Type B pancreatic cell (in vitro differentiated cells): ENCODE measurements around the gene KRTAP10-3. TPM values are rescaled to one million over a fixed set of nuclear protein-coding genes. Genes with fewer than 3 reads are reported as not detected.

Experiments
- DNase-seq: peaks from one replicate; pipeline ENCODE4 v3.0.0; 2021; ENCODE audit warnings: mixed read lengths; ENCODE audit not compliant: unreplicated experiment; ENCODE audit errors: extremely low spot score
- H3K27ac Mint-ChIP-seq: 2 replicates; pipeline ENCODE4 v1.8.0; 2021; ENCODE audit warnings: mild to moderate bottlenecking, mixed read lengths
- H3K27me3 Mint-ChIP-seq: 2 replicates; pipeline ENCODE4 v1.8.0; 2021; ENCODE audit warnings: mixed read lengths
- H3K36me3 Mint-ChIP-seq: 2 replicates; pipeline ENCODE4 v1.8.0; 2021; ENCODE audit warnings: mixed read lengths
- H3K4me1 Mint-ChIP-seq: one replicate; pipeline ENCODE4 v1.8.0; 2021; ENCODE audit warnings: mixed read lengths; ENCODE audit not compliant: unreplicated experiment
- H3K4me3 Mint-ChIP-seq: 2 replicates; pipeline ENCODE4 v1.8.0; 2021; ENCODE audit warnings: mild to moderate bottlenecking, mixed read lengths
- H3K9me3 Mint-ChIP-seq: 2 replicates; pipeline ENCODE4 v1.8.0; 2021; ENCODE audit warnings: mixed read lengths
- total RNA-seq: library from RNA; stranded (reverse); gene quantifications from 2 replicates; pipeline ENCODE4 v1.2.1, GENCODE V29; 2021; ENCODE audit warnings: low replicate concordance
- TF ChIP-seq, protein P1 (sequence below): fragments of 200-600 bp; sonication (generic); conservative IDR thresholded peaks from 2 replicates; pipeline ENCODE4 v1.5.0; 2021; ENCODE audit warnings: antibody characterized with exemption, mild to moderate bottlenecking

The KRTAP10-3 gene
- total RNA-seq, 1 donor from 2014 or later, result not detected

DNA sequence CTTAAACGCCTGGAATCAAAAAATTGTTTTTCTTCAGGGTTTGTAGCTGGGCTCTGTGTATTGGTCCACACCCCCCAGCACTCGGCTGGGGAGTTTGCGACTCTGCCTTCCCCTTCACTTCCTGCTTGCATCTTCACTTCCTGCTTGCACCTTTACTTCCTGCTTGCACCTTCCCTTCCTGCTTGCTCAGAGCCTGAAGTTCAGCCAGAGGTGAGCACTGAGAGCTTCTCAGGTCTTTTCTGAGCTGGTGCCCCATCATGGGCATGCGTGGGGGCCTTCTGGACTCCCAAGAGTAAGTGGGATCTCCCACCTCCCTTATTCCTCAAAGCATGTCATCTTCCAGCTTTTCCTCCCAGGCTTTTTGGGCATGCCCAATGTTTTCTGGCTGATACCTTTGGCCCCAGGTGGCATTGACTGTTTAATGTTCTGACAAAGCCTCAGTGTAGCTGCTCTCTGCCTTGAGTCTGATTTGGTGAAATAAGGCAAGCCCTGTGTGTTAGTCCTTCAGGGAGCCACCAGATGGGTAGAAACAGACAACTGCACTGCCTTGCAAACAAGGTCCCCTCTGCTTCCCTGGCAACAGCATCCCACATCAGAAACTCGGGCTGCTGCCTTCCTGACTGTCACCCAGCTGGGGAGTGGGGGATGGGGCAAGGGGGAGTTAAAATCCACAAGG, 10.8 kb downstream of the KRTAP10-3 start:
- peaks cover 6% of the 10 kb centered on the region for H3K36me3 Mint-ChIP-seq
- TF ChIP-seq, protein P1, sequence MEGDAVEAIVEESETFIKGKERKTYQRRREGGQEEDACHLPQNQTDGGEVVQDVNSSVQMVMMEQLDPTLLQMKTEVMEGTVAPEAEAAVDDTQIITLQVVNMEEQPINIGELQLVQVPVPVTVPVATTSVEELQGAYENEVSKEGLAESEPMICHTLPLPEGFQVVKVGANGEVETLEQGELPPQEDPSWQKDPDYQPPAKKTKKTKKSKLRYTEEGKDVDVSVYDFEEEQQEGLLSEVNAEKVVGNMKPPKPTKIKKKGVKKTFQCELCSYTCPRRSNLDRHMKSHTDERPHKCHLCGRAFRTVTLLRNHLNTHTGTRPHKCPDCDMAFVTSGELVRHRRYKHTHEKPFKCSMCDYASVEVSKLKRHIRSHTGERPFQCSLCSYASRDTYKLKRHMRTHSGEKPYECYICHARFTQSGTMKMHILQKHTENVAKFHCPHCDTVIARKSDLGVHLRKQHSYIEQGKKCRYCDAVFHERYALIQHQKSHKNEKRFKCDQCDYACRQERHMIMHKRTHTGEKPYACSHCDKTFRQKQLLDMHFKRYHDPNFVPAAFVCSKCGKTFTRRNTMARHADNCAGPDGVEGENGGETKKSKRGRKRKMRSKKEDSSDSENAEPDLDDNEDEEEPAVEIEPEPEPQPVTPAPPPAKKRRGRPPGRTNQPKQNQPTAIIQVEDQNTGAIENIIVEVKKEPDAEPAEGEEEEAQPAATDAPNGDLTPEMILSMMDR, result no peak
- peaks cover 20% of the 10 kb centered on the region for H3K4me1 Mint-ChIP-seq
- H3K27ac Mint-ChIP-seq, result peak overlapping the region; percentile 71
- DNase-seq, result no peak
- no peaks in the 10 kb centered on the region for H3K27me3 Mint-ChIP-seq
- no peak overlapping the region for H3K4me3 Mint-ChIP-seq
- H3K9me3 Mint-ChIP-seq, result peaks cover 9% of the 10 kb centered on the region

DNA sequence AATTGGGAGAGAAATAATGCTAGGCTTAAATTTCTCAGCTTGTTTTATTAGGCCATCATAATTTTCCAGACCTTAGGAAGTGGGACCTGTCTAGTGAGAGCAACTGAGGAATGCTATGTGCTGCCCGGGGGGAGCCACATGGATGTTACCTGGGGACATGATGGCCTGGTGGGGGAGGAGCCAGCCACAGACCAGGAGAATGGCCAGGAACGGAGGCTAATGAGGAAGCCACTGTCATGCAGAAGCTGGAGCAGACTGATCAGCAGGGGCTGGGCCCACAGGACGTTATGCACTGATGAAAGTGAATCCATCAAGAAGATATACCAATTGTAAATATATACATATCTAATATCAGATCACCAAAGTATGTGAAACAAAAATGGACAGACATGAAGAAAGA, 14.0 kb downstream of the KRTAP10-3 start:
- DNase-seq, result no peak
- no peak overlapping the region for H3K27ac Mint-ChIP-seq
- H3K27me3 Mint-ChIP-seq, result no peaks in the 10 kb centered on the region
- H3K4me1 Mint-ChIP-seq, result peaks cover 14% of the 10 kb centered on the region
- peaks cover 6% of the 10 kb centered on the region for H3K36me3 Mint-ChIP-seq
- H3K9me3 Mint-ChIP-seq, result peaks cover 9% of the 10 kb centered on the region
- H3K4me3 Mint-ChIP-seq, result no peak overlapping the region
- TF ChIP-seq, protein P1, result no peak

DNA sequence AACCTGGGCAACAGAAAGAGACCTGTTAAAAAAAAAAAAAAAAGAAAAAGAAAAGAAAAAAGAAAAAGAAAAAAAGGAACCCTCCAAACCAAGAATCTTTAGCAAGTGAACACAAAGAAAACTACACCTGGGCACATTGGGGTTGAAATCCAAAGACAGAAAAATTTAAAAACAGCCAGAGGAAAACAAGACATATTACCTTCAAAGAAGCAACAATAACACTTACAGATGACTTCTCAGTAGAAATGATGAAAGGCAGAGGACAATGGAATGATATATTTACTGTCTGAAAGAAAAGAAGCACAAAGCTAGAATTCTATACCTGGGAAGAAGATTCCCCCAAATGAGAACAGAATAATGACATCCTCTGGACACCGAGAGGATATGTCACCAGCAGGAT, 15.9 kb downstream of the KRTAP10-3 start:
- Mint-ChIP-seq H3K4me3 (no peak overlapping the region), H3K27ac (no peak overlapping the region), H3K9me3 (peaks cover 9% of the 10 kb centered on the region), H3K4me1 (no peaks in the 10 kb centered on the region), H3K36me3 (peaks cover 6% of the 10 kb centered on the region), H3K27me3 (no peaks in the 10 kb centered on the region)
- TF ChIP-seq, protein P1, result no peak
- DNase-seq, result no peak

DNA sequence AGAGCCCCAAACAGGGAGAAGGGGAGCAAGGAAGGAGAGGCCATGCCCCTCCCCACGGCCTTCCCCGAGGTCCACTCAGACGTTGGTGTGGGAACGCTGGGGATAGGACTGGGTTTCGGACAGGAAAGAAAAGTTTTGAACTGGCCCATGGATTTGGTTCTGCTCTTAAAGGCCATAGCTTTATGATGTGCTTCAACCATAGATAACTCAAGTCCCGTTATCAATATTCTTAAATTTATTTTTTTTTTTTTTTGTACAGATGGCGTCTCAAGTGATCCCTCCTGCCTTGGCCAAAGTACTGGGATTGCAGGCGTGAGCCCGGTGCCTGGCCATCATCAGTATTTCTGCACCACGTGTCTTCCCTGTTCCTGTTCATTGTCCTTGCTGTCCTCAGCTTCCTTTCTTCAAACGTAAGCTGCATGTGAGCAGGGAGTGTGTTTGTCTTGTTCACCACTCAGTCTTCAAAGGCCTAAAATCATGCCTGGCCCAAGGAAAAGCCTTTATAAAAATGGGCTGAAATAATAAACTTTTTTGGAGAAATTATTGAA, 17.8 kb downstream of the KRTAP10-3 start:
- TF ChIP-seq, protein P1, result no peak
- DNase-seq, result no peak
- no peak overlapping the region for H3K27ac Mint-ChIP-seq
- H3K9me3 Mint-ChIP-seq, result no peaks in the 10 kb centered on the region
- H3K36me3 Mint-ChIP-seq, result no peaks in the 10 kb centered on the region
- no peaks in the 10 kb centered on the region for H3K27me3 Mint-ChIP-seq
- H3K4me1 Mint-ChIP-seq, result no peaks in the 10 kb centered on the region
- H3K4me3 Mint-ChIP-seq, result no peak overlapping the region

DNA sequence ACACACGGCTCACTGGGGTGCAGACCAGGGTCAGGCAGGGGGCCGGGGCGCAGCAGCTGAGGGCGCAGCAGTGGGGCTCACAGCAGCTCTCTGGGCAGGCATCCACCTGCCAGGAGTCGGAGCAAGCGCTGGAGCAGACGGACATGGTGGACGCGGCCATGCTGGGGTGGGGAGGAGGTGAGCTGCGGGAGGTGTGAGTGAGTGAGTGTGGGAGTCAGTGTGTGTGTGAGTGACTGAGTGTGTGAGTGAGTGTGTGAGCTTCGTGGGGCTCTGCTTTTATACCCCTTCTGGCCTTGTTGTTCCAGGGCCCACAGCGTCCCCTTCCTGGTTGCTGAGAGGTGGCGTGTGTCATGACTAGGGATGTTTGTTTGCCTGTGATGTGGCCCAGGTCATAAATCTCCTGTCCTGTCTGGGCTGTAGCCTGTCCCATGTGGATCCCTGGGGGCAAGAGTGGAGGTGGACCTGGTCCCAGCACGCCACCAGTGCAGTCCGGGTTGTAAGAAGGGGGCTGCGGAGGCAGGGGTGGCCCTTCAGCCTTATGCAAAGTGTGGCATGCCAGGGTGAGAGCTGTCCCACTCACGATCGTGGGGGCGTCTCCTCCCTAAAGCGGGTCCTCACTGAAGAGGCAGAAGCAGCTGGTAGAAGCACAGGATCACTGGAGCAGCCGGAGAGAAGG, 18.5 kb downstream of the KRTAP10-3 start, which contains the start of gene KRTAP10-1:
Gene KRTAP10-1 (minus strand): TSS at position 205 of the 676 bp plus-strand sequence. CDS start 45 bp downstream, at position 160.
- TF ChIP-seq, protein P1, result no peak
- Mint-ChIP-seq H3K27ac (no peak within 1 kb of the TSS), H3K4me3 (no peak within 1 kb of the TSS), H3K4me1 (no peaks in the 10 kb centered on the region), H3K27me3 (no peaks in the 10 kb centered on the region), H3K9me3 (no peaks in the 10 kb centered on the region), H3K36me3 (no peaks in the 10 kb centered on the region)
- no peak for DNase-seq
